ENCODE data around the gene PARVA.

The PARVA gene

GRCh38 chr11:12408156-12408770, 30.9 kb downstream of the PARVA start:
- no peak for DNase-seq

GRCh38 chr11:12409621-12410005, 32.2 kb downstream of the PARVA start:
- DNase-seq = no peak

GRCh38 chr11:12410006-12410728, 32.8 kb downstream of the PARVA start:
- DNase-seq = no peak

DNA sequence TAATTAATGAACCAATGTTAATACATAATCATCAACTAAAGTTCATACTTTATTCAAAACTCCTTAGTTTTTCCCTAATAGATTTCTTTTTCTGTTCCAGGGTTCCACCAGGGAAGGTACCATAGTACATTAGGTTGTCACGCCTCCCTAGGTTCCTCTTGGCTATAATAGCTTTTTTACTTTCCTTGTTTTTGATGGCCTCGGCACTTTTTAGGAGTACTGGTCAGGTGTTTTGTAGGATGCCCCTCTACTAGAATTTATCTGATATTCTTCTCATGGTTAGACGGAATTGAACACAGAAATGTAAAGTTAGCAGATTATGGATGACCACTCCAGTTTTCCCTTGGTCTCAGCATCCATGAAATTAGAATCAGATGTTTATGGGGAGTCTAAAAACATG, 34.0 kb downstream of the PARVA start:
- no peak for DNase-seq

- no peak for DNase-seq
Measured at GRCh38 chr11:12411806-12412727, 34.7 kb downstream of the PARVA start.

DNA sequence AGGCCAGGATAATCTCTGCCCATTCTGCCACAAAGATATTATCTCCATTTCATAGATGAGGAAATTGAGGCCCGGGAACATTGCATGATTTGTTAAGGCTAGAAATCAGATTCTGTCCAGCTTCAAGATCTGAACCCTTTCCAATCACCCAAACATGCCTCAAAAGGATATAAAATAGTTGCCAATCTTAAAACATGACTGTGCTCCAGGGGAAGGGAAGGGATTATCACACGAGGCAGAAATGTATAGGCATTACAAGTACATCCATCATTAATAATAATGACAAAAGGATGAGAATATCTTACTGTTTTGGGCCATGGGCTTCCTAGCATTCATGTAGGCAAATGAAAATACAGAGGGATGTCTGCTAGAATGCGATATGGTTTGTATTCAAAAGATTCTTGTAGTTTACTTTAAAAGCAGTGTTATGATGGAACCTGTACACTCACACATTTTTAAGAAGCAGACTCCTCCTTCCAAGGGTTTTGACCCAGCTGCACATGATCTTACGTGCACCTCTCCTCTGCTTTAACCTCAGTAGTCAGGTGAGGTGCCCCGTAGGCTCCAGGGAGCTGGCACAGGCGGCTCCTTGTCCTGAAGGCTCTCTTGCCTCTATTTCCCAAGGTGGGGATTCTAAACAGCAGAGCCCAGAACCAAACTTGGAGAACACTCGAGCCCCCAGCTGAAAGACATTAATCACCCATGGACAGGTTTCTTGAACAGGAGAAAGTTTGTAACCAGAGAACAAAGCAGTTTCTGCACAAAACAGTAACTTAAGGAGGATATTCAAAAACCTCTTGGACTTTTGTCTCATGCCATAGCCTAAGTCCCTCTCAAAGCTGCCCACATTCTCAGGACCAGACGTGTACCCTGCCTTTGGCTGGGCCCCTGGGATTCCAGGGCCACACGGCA, 36.0 kb downstream of the PARVA start:
- DNase-seq = no peak

DNA sequence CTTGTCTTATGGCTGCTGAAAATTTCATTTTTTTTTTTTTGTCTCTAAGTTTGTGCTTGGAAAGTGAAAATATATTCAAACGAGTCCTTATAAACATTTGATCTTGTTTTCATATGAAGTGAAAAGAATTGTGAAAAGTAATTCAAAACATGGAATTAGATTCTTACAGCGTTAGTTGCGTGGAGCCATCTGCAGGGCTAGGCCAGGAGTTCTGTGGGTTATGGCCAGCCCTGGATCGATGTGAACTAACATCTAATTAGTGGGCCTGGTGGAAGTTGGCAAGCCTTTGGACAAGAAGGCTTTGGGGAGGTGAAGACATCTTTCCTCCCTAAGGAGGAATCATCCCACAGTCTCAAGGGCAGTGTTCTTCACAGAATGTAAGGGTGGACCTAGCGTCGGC, 37.2 kb downstream of the PARVA start:
- DNase-seq = no peak

DNA sequence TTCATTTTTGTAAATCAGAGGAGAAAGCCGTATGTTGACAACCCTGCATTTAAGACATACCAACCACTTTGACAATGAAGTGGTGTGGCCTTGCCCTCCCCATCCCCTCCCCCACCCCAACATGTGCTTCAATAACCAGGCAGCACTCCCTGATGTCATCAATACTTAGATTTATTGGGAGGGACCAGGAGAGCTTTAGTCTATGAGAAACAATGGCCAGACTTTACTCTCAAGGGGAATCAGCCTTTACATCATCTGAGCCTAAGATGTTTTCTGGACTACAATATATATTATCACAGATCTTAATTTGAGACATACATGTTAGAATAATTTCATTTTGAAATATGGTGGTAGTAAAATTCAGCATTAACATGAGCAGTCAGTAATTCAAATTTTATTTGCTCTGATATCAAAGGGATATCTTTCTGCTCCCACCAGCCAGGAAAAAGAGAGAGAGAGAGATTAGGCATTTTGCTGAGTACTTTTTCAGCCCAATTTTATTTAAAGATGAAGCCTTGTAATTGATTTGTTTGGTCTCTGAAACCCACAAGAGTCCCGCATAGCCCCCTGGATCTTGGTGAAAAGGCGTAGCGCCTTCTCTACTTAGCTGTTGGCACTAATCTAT, 38.1 kb downstream of the PARVA start:
- DNase-seq = no peak

- no peak for DNase-seq
Measured at GRCh38 chr11:12416552-12416951, 39.2 kb downstream of the PARVA start.

- DNase-seq = no peak
Measured at GRCh38 chr11:12417691-12418611, 40.6 kb downstream of the PARVA start.

DNA sequence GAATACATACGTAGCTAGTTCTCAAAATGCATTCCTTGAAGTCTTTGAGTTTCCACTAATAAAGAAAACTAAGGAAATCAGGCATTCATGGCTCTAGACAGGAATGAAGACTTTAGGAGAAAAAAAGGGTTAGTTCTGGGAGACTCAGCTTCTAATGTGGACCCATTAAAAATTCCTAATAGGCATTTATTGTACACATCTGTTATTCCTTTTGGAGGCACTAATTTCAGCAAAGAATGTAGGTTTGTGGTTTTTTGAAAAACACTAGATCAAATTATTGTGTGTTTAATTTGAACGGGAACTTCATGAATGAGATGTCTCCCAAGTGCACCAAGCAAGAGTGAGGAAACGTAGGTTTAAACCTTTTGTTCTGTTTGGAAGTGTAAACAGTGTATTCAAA, 42.7 kb downstream of the PARVA start:
- no peak for DNase-seq

- DNase-seq = no peak
Measured at GRCh38 chr11:12420706-12421105, 43.3 kb downstream of the PARVA start.

GRCh38 chr11:12421386-12421785, 44.0 kb downstream of the PARVA start:
- no peak for DNase-seq

DNA sequence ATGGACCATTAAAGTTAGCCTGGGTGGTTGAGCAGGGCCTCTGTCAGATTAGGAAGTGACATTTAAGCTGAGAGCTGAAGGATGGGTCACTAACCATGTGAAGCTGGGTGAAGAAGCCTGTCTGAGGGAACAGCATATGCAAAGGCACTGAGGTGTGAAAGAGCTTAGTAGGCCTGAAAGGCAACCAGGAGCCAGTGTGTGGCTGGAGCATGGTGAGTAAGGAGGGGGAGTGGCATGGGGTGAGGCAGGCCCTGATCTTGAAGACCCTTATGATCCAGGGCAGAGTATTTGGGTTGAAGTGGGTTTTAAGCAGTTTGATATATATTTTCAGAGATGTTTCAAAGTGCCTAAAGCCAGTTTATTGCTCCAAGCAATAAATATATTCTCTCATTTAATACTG, 48.8 kb downstream of the PARVA start:
- DNase-seq = no peak

GRCh38 chr11:12429155-12429554, 51.8 kb downstream of the PARVA start:
- no peak for DNase-seq

- no peak for DNase-seq
Measured at GRCh38 chr11:12430351-12430750, 53.0 kb downstream of the PARVA start.

GRCh38 chr11:12430954-12431595, 53.7 kb downstream of the PARVA start:
- no peak for DNase-seq

GRCh38 chr11:12432507-12432906, 55.1 kb downstream of the PARVA start:
- no peak for DNase-seq

- no peak for DNase-seq
Measured at GRCh38 chr11:12433121-12433520, 55.8 kb downstream of the PARVA start.

DNA sequence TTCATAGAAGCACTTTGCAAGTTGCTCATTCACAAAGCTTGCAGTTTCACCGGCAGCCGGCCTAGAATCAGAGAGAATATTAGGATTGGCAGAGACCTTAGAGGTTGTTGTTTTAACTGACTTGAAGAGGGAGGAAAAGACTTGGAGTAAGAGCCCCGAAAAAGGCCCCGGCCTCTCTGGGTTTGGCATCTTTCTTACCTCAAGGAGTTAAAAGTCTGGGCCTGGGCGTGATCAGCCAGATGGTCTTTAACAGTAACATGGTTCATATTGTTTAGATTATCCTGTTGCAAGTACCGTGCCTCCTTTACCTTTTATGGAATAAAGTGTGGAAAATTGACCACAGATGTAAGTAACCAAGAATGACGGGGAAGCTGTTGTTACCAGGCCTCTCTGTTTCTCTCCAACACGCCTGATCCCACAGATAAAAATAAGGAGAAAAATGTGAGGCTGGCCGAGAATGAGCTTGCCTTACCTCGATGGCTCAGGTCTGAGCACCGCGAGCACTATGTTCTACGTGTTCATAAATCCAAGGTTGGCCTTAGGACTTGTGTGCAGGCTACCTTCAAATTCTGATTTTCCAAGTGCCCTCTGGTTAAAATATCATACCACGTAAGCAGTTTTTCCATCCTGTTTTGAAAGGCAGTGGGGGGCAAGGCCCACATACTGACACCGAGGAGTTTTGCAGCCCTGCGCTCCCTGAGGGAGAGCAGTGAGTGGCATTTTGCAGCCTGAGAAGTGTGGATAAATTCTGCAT, 56.4 kb downstream of the PARVA start:
- DNase-seq = no peak
